SH-SY5Y (cell line): ENCODE measurements around the gene ACOT8.

ENCODE experiments used
- GATA2 ChIP-seq: IDR thresholded peaks from 2 replicates; pipeline ENCODE4 v1.6.1; 2011; ENCODE audit warnings: mild to moderate bottlenecking, low read depth, low read length
- GATA3 ChIP-seq: IDR thresholded peaks from 2 replicates; pipeline ENCODE4 v1.6.1; 2011; ENCODE audit warnings: low read depth, mild to moderate bottlenecking, low read length, moderate library complexity

Gene ACOT8

DNA sequence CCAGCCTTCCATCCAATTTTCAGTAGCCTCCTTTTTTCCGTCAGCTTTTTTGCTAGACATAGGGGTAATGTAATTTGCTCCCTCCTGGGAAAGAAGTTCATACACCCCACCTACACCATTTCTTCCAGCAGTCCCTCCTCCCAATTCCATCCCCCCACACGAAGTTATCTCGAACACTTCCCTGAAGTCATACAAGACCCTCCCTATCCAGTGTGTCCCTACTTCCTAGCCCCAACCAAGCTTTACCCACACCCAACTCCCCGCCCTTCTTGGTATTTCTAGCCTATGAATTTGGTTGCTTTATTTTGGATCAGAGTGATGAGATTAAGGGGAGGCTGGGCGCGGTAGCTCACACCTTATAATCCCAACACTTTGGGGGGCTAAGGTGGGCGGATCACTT, 43.7 kb downstream of the ACOT8 start:
- no peak for TF ChIP-seq GATA3
- TF ChIP-seq GATA2, result no peak

DNA sequence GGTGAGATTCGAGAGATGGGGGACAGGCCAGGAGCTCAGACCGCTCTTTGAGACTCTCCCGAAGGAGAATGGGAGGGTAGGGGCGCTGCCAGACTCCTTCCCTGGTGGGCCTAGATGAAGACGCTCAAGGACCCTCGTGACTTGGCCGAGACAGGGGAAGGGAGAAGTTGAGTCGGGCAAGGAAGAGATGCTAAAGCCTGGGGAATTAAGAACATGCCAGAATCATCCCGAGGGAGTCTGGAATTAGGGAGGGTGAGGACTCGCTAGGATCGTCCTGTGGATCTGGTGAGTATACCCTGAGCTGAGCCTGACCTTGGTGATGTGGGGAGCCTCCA, 44.2 kb downstream of the ACOT8 start:
- no peak for TF ChIP-seq GATA2

- TF ChIP-seq GATA3 (no peak), GATA2 (no peak)
Measured at GRCh38 chr20:45812157-45813005, 44.8 kb downstream of the ACOT8 start, which contains the start of gene UBE2C. UBE2C (plus strand) TSS chr20:45812644; CDS start chr20:45812696, 52 bp downstream.

DNA sequence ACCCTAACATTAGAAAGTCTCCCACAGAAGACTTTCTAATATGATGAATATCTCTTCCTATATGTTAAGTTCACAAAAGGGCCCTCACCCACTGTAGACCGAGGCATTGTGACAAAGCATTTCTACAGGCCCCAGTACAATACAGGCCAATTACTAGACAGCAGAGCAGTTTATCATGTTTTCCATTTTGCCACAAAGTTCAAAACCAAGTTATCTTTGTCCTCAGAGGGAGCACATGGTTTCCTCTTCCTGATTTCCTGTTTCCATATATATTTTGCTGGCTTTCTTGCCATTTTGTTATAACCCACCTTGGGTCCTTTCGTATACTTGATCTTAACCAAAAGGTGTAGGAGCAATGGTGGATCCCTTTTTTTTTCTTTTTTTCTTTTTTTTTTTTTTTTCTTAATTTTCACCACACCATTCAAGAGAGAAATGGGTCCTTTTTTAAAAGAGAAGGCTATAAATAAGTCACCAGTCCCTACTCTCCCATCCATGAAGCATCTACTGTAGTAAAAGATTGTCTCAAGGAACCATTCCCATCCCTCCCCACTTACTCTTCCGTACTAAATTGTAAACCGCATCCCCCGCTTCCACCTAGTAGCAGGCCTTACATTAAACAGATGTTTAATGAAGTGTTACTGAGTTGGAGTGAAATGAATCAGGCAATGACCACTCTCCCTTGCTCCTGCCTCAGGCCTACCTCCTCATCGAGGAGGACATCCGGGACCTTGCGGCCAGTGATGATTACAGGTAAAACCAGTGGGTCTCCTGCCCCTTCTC, 46.8 kb downstream of the ACOT8 start:
- no peak for TF ChIP-seq GATA2
- no peak for TF ChIP-seq GATA3

- TF ChIP-seq GATA2 (no peak), GATA3 (no peak)
Measured at GRCh38 chr20:45801851-45802250, 55.3 kb downstream of the ACOT8 start.

- TF ChIP-seq GATA2, result no peak
- no peak for TF ChIP-seq GATA3
Measured at GRCh38 chr20:45798935-45799642, 58.1 kb downstream of the ACOT8 start.

DNA sequence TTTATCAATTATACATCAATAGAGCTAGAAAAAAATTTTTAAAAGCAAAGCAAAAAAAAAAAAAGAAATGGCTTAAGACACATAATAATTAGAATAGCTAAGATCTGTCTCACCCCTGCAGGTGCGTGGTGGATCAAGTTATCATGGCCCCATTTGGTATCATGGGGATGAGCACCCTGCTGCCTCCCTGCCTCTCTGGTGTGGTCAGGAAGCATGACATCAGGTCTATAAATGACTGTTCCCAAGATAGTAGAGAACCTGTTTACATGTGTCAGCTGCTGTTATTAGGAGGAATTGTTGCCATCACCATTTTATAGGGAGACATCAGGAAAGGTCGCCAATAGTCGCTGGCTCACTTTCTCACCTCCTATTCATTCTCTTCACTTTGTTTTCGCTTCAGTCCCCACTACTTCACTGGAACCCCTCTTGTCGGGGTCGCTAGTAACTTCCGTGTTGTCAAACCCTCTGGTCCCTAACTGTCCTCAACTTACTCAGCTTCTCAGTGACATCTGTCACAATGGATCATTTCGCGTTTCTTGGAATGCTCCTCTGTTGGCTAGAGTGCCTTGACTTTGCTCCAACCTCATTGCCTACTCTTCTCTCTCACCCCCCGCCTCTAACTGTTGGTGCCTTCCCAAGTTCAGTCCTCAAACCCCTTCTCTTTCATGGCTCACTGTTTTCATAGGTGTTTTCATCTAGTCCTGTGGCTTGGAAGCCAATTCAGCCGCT, 60.7 kb downstream of the ACOT8 start:
- TF ChIP-seq GATA2 (no peak), GATA3 (no peak)

GRCh38 chr20:45792317-45793118, 64.7 kb downstream of the ACOT8 start:
- TF ChIP-seq GATA3 (no peak), GATA2 (no peak)
